ENCODE results near the gene EHMT1.

The EHMT1 gene

DNA sequence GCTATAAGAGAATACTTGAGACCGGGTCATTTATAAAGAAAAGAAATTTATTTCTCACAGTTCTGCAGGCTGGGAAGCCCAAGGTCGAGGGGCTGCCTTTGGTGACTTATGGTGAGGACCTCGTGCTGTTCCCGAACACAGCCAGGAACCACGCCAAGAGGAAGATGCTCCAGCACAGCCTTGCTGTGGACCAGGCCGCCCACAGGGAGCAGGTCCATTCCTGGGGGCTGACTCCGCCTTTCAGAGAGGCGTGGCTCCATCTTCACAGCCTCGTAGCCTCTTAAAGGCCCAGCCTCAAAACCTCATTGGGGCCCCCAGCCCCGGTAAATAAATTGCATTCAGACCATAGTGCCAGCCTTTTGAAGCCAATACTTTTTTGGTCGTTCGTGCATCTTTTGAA is 165.2 kb downstream of the EHMT1 start:
- TF ChIP-seq, protein P1, sequence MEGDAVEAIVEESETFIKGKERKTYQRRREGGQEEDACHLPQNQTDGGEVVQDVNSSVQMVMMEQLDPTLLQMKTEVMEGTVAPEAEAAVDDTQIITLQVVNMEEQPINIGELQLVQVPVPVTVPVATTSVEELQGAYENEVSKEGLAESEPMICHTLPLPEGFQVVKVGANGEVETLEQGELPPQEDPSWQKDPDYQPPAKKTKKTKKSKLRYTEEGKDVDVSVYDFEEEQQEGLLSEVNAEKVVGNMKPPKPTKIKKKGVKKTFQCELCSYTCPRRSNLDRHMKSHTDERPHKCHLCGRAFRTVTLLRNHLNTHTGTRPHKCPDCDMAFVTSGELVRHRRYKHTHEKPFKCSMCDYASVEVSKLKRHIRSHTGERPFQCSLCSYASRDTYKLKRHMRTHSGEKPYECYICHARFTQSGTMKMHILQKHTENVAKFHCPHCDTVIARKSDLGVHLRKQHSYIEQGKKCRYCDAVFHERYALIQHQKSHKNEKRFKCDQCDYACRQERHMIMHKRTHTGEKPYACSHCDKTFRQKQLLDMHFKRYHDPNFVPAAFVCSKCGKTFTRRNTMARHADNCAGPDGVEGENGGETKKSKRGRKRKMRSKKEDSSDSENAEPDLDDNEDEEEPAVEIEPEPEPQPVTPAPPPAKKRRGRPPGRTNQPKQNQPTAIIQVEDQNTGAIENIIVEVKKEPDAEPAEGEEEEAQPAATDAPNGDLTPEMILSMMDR (IDR thresholded peaks at IDR 0.05), result no peak
- DNase-seq, result no peak
- peaks cover 26% of the 10 kb centered on the region for H3K36me3 Mint-ChIP-seq (ENCODE audit: low read depth)
- H3K4me1 Mint-ChIP-seq, result peaks cover 36% of the 10 kb centered on the region
- no peak overlapping the region for H3K27ac Mint-ChIP-seq
- H3K9me3 Mint-ChIP-seq, result no peaks in the 10 kb centered on the region
- H3K4me3 Mint-ChIP-seq, result no peak overlapping the region
- no peaks in the 10 kb centered on the region for H3K27me3 Mint-ChIP-seq (ENCODE audit: low read depth, poor library complexity)

DNA sequence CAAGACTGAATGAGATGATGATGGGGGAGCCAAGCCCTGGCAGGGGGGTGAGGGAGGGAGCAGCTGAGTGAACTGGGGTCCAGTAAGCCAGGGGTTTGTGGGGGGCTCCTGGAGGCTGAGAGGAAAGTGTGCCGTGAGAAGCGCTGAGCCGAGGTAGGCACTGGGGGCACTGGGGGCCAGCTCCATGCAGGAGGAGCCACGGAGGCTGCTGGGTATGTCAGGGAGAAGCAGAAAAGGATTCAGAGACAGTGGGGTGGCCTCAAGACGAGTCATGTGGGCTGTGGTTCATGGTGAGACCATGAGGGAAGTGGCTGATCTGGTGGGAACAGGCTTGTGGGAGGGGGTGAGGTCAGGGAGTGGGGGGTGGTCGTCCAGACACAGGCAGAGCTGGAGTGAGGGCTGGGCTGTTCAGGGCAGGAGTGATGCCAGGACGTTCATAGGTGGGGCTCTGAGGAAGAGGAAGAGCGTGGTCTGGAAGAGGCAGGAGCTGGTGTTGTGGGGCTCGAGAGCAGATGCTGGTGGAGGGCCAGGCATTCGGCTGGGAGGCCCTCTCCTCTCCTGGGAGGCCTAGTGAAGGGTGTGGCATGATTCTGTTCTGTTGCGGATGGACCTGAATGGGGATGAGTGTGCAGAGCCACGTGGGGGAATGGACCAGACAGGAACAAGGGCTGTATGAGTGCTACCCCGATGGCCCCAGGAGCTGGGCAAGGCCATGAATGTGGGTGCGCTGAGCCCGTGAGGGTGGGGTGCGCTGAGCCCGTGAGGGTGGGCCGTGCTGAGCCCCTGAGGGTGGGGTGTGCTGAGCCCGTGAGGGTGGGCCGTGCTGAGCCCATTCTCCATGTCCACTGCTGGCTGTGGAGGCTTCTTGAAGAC is 166.1 kb downstream of the EHMT1 start:
- peak overlapping the region; percentile 49 for H3K27ac Mint-ChIP-seq

DNA sequence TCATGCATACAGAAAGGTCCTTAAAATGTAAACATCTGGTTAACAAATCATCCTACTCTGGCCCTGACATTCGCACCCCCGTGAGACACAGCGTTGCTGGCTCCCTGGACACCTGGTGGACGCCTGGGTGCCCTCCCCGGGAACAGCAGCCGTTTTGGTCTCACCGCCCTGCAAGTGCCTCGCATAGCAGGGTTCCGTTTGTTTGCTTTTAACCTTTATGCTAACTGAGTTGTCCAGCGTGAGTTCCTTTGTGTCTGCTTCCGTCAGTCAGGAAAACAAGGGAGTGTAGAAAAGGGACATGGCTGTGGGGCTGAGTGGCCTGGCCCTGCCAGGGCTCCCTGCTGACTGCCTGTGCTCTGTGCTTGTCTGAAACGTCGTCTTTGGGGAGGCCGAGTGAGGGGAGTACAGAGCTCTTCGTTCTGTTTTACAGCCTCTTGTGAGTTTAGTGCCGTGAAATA is 166.9 kb downstream of the EHMT1 start:
- peaks cover 37% of the 10 kb centered on the region for H3K36me3 Mint-ChIP-seq (ENCODE audit: low read depth)

More for the DNA sequence above, 166.1 kb downstream of the EHMT1 start:
- no peaks in the 10 kb centered on the region for H3K9me3 Mint-ChIP-seq
- no peak for DNase-seq
- peaks cover 32% of the 10 kb centered on the region for H3K36me3 Mint-ChIP-seq (ENCODE audit: low read depth)
- H3K27me3 Mint-ChIP-seq (ENCODE audit: low read depth, poor library complexity), result no peaks in the 10 kb centered on the region
- H3K4me1 Mint-ChIP-seq, result peaks cover 45% of the 10 kb centered on the region
- TF ChIP-seq, protein P1 (IDR thresholded peaks at IDR 0.05), result no peak
- no peak overlapping the region for H3K4me3 Mint-ChIP-seq

DNA sequence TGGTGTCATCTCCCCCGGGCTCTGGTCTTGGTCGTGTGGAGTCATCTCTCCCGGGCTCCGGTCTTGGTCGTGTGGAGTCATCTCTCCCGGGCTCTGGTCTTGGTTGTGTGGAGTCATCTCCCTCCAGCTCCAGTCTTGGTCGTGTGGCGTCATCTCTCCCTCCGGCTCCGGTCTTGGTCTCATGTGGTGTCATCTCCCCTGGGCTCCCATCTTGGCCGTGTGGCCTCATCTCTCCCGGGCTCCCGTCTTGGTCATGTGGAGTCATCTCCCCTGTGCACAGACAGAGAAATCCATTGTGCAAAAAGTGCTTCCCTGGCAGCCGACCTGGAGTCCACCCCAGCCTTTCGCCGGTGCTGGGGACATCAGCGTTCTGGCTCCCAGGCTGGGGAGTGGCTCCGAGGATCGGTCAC is 167.7 kb downstream of the EHMT1 start:
- peaks cover 49% of the 10 kb centered on the region for H3K4me1 Mint-ChIP-seq
- peak overlapping the region; percentile 15 for H3K4me3 Mint-ChIP-seq

More for the DNA sequence above, 166.9 kb downstream of the EHMT1 start:
- TF ChIP-seq, protein P1 (IDR thresholded peaks at IDR 0.05), result no peak
- Mint-ChIP-seq H3K9me3 (no peaks in the 10 kb centered on the region), H3K27me3 (ENCODE audit: low read depth, poor library complexity) (no peaks in the 10 kb centered on the region), H3K4me1 (peaks cover 49% of the 10 kb centered on the region), H3K4me3 (no peak overlapping the region), H3K27ac (peak overlapping the region; percentile 95)
- no peak for DNase-seq

DNA sequence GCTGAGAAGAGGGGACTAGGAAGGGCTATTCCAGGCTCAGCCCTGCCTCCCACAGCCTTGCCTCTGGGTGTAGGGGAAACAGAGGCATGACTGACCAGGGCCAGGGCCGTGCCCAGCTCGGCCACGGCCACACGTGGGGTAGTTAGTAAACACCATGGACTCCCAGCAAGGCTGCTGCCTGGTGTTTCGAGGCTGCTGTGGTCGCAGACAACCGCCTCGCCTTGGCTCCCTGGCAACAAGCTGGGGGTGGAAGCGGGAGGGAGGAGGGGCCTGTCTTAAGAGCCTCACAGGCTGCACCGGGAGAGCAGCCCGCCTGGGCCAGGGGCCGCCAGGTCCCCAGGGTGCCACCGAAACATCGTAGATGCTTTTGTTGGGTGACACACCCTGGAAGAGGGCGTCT is 168.6 kb downstream of the EHMT1 start:
- H3K27me3 Mint-ChIP-seq (ENCODE audit: low read depth, poor library complexity), result no peaks in the 10 kb centered on the region

More for the DNA sequence above, 167.7 kb downstream of the EHMT1 start:
- TF ChIP-seq, protein P1 (IDR thresholded peaks at IDR 0.05), result no peak
- Mint-ChIP-seq H3K27ac (peak overlapping the region; percentile 50), H3K36me3 (ENCODE audit: low read depth) (peaks cover 45% of the 10 kb centered on the region), H3K9me3 (no peaks in the 10 kb centered on the region), H3K27me3 (ENCODE audit: low read depth, poor library complexity) (no peaks in the 10 kb centered on the region)
- no peak for DNase-seq

More for the DNA sequence above, 168.6 kb downstream of the EHMT1 start:
- TF ChIP-seq, protein P1 (IDR thresholded peaks at IDR 0.05), result no peak
- H3K27ac Mint-ChIP-seq, result peak overlapping the region; percentile 92
- H3K4me1 Mint-ChIP-seq, result peaks cover 49% of the 10 kb centered on the region
- no peak for DNase-seq
- no peaks in the 10 kb centered on the region for H3K9me3 Mint-ChIP-seq
- H3K4me3 Mint-ChIP-seq, result no peak overlapping the region
- H3K36me3 Mint-ChIP-seq (ENCODE audit: low read depth), result peaks cover 52% of the 10 kb centered on the region

Data from nephron progenitor cell (in vitro differentiated cells).